ENCODE results near the gene SULT1A3.
"Not testable (repeated sequence)": the region's sequence is repeated elsewhere in the genome, so short reads cannot be mapped to it uniquely, and the experiment has no call there.

Gene SULT1A3

DNA sequence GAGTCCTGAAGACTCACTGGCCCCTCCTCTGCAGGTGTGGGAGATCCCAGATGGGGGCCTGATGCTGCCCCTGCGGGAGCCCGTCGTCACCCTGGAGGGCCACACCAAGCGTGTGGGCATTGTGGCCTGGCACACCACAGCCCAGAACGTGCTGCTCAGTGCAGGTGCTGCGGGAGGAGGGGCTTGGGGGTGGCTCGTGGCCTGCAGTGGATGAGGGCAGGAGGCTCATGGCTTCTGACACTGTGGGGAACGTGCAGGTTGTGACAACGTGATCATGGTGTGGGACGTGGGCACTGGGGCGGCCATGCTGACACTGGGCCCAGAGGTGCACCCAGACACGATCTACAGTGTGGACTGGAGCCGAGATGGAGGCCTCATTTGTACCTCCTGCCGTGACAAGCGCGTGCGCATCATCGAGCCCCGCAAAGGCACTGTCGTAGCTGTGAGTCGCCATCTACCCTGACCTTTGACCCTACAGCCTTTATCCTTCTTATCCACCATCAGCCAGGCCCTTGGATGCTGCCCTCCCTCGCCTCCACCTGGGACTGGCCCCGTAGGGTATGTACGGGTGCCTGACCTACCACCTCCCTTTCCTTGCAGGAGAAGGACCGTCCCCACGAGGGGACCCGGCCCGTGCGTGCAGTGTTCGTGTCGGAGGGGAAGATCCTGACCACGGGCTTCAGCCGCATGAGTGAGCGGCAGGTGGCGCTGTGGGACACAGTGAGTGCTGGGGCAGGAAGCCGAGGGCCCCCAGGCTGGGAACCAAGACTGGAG lies 12.1 kb upstream of the SULT1A3 start:
- DNase-seq (ENCODE audit: low read depth in 2 of 2): peak; percentile 74 to 83

- DNase-seq (ENCODE audit: low read depth in 2 of 2): no peak
Observed at GRCh38 chr16:30187556-30187865, 11.5 kb upstream of the SULT1A3 start.

DNA sequence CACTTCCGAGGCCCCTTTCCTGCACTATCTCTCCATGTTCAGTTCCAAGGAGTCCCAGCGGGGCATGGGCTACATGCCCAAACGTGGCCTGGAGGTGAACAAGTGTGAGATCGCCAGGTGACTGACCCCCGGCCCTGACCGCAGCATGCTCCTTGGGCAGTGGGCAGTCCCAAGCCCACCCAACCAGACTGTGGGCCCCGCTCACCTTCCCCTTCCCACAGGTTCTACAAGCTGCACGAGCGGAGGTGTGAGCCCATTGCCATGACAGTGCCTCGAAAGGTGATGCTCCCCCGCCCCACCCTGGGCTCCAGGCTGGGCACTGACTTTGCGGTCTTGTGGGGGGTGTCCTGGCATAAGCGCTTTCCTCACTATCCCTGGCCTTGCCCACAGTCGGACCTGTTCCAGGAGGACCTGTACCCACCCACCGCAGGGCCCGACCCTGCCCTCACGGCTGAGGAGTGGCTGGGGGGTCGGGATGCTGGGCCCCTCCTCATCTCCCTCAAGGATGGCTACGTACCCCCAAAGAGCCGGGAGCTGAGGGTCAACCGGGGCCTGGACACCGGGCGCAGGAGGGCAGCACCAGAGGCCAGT lies 11.0 kb upstream of the SULT1A3 start:
- no peak for DNase-seq (ENCODE audit: low read depth in 2 of 2)

GRCh38 chr16:30191158-30191557 lies 7.9 kb upstream of the SULT1A3 start:
- not testable (repeated sequence) for DNase-seq (ENCODE audit: low read depth in 2 of 2)

DNA sequence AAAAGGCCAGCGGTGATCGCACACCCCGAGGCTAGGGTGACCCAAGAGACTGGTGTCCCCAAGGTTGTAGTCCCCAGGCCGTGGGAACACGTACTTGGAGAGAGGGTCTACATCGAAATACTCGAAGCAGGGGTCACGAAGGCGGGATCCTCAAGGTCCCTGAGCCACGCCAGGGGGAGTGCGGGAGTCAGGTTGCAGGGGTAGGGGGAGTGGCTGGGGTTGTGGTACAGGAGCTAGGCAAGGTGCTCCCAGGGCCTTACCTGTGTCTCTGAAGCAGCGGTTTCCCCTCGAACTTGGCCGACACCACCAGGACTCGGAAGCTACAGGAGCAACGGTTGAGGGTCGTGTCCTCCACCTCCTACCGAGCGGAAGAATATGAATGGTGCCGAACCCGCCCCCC lies 6.0 kb upstream of the SULT1A3 start:
- DNase-seq (ENCODE audit: low read depth in 2 of 2): not testable (repeated sequence)

GRCh38 chr16:30193615-30194014 lies 5.4 kb upstream of the SULT1A3 start, which contains the start of the genes BOLA2B and SLX1A:
BOLA2B (minus strand) TSS chr16:30193666; CDS start chr16:30193595, 71 bp downstream.
SLX1A (plus strand) TSS chr16:30193875; CDS start chr16:30194085, 210 bp downstream.
- DNase-seq (ENCODE audit: low read depth in 2 of 2): not testable (repeated sequence)

- DNase-seq (ENCODE audit: low read depth in 2 of 2): not testable (repeated sequence)
Observed at GRCh38 chr16:30194172-30194925, 4.7 kb upstream of the SULT1A3 start.

- not testable (repeated sequence) for DNase-seq (ENCODE audit: low read depth in 2 of 2)
Observed at GRCh38 chr16:30197001-30197400, 2.1 kb upstream of the SULT1A3 start.

DNA sequence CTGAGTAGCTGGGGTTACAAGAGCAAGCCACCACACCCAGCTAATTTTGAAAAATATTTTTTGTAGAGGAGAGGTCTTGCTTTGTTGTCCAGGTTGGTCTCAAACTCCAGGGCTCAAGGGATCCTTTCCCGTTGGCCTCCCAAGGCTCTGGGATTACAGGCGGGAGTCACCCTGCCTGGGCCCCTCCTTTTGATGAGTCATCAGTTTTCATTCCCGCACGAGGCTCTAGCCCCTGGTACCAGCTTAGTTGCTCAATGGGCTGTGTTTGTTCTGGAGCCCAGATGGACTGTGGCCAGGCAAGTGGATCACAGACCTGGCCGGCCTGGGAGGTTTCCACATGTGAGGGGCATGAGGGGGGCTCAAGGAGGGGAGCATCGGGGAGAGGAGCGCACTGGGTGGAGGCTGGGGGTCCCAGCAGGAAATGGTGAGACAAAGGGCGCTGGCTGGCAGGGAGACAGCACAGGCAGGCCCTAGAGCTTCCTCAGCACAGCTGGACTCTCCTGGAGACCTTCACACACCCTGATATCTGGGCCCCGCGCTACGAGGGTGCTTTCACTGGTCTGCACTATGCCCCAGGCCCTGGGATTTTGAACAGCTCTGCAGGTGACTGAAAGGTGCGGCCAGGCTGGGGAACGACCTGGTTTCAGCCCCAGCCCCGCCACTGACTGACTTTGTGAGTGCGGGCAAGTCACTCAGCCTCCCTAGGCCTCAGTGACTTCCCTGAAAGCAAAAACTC lies 721 bp downstream of the SULT1A3 start:
- DNase-seq (ENCODE audit: low read depth in 2 of 2): not testable (repeated sequence)

- DNase-seq (ENCODE audit: low read depth in 2 of 2): not testable (repeated sequence)
Observed at GRCh38 chr16:30205541-30206236, 6.6 kb downstream of the SULT1A3 start.

GRCh38 chr16:30206252-30206651 lies 7.2 kb downstream of the SULT1A3 start:
- not testable (repeated sequence) for DNase-seq (ENCODE audit: low read depth in 2 of 2)

DNA sequence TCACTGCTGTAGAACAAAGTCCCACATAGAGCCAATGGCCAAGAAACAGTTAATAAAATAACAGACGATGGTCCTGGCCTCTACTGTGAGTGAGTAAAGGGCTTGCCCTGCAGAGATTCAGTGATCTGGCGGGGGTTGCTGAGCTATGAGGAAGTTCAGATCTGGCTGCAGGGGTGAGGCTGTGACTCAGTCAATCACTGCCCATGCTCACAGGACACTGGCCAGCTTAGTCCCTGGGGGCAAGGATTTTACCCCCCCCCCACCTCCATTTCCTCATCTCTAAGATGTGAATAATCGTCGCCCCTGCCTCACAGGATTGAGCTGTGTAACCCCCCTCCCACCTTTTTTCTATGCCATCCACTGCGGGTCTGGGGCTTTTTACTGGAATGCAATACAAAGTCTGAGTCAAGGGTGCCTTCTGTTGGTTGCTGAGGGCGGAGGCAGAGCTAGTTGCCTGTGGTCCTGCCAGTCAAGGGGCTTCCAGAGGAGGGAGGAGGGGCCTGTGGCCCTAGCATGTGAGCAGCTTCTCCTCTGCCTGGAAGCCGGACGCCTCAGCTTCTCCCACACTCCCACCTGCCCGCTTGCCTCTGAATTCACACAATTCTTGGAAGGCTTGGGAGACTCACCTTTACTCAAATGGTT lies 8.1 kb downstream of the SULT1A3 start:
- DNase-seq (ENCODE audit: low read depth in 2 of 2): not testable (repeated sequence)

- DNase-seq (ENCODE audit: low read depth in 2 of 2): not testable (repeated sequence)
Observed at GRCh38 chr16:30209032-30209431, 10.0 kb downstream of the SULT1A3 start.

DNA sequence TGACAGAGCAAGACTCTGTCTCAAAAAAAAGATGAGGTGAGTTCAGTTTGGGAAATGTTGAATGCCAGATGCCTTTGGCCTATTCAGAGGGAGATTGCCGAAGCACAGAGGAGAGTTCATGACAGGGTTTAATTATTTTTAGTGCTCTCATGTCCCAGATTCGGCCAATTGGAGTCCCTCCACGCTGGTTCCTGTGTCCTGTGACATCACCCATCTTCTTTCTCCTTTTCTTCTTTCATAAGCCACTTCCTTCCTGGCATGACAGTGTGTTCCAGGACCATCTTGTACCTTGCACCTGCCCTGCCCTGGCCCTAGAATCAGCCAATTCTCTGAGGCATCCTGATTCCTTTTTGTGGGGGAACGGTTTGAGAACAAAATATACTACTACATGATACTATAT lies 12.4 kb downstream of the SULT1A3 start:
- not testable (repeated sequence) for DNase-seq (ENCODE audit: low read depth in 2 of 2)

DNA sequence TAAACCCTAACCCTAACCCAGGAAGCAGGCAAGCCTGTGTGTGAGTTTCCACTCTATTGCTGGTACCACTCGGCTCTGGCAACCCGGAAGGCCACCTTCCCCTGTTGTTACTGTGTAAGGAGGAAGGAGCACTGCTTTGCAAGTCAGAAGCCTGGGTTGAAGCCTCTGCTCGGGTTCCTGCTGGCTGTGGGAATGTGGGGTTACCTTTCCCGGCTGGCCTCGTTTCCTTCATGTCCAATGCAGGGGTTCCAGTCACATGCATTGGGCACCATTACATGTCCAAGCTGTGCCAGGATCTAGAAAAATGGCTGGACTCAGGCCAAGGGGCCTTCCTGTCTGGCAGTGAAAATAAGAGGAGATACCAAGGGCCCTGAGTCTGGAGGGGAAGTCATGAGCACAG lies 18.0 kb downstream of the SULT1A3 start:
- DNase-seq (ENCODE audit: low read depth in 2 of 2): not testable (repeated sequence)

- not testable (repeated sequence) for DNase-seq (ENCODE audit: low read depth in 2 of 2)
Observed at GRCh38 chr16:30248379-30248778, 49.3 kb downstream of the SULT1A3 start, which contains the start of gene NPIPB13. NPIPB13 (minus strand) TSS chr16:30248479; CDS start chr16:30245573, 2,906 bp downstream.
